Type B pancreatic cell (in vitro differentiated cells): ENCODE data around the gene PROK2. TPM values are rescaled to one million over a fixed set of nuclear protein-coding genes. Genes with fewer than 3 reads are reported as not detected.

ENCODE experiments used
- DNase-seq: peaks from one replicate; pipeline ENCODE4 v3.0.0; 2021; ENCODE audit warnings: mixed read lengths; ENCODE audit not compliant: unreplicated experiment; ENCODE audit errors: extremely low spot score
- H3K27ac Mint-ChIP-seq: 2 replicates; pipeline ENCODE4 v1.8.0; 2021; ENCODE audit warnings: mild to moderate bottlenecking, mixed read lengths
- H3K27me3 Mint-ChIP-seq: 2 replicates; pipeline ENCODE4 v1.8.0; 2021; ENCODE audit warnings: mixed read lengths
- H3K36me3 Mint-ChIP-seq: 2 replicates; pipeline ENCODE4 v1.8.0; 2021; ENCODE audit warnings: mixed read lengths
- H3K4me1 Mint-ChIP-seq: one replicate; pipeline ENCODE4 v1.8.0; 2021; ENCODE audit warnings: mixed read lengths; ENCODE audit not compliant: unreplicated experiment
- H3K4me3 Mint-ChIP-seq: 2 replicates; pipeline ENCODE4 v1.8.0; 2021; ENCODE audit warnings: mild to moderate bottlenecking, mixed read lengths
- H3K9me3 Mint-ChIP-seq: 2 replicates; pipeline ENCODE4 v1.8.0; 2021; ENCODE audit warnings: mixed read lengths
- total RNA-seq: library from RNA; stranded (reverse); gene quantifications from 2 replicates; pipeline ENCODE4 v1.2.1, GENCODE V29; 2021; ENCODE audit warnings: low replicate concordance
- TF ChIP-seq, protein P1 (sequence below): fragments of 200-600 bp; sonication (generic); conservative IDR thresholded peaks from 2 replicates; pipeline ENCODE4 v1.5.0; 2021; ENCODE audit warnings: antibody characterized with exemption, mild to moderate bottlenecking

PROK2 gene
- total RNA-seq, 1 donor from 2014 or later, result not detected

GRCh38 chr3:71801986-71802385 lies 17.0 kb upstream of the PROK2 start:
- Mint-ChIP-seq H3K4me3 (no peak overlapping the region), H3K36me3 (no peaks in the 10 kb centered on the region), H3K9me3 (no peaks in the 10 kb centered on the region), H3K4me1 (no peaks in the 10 kb centered on the region), H3K27me3 (peaks cover 17% of the 10 kb centered on the region), H3K27ac (no peak overlapping the region)
- DNase-seq, result no peak
- TF ChIP-seq, protein P1, sequence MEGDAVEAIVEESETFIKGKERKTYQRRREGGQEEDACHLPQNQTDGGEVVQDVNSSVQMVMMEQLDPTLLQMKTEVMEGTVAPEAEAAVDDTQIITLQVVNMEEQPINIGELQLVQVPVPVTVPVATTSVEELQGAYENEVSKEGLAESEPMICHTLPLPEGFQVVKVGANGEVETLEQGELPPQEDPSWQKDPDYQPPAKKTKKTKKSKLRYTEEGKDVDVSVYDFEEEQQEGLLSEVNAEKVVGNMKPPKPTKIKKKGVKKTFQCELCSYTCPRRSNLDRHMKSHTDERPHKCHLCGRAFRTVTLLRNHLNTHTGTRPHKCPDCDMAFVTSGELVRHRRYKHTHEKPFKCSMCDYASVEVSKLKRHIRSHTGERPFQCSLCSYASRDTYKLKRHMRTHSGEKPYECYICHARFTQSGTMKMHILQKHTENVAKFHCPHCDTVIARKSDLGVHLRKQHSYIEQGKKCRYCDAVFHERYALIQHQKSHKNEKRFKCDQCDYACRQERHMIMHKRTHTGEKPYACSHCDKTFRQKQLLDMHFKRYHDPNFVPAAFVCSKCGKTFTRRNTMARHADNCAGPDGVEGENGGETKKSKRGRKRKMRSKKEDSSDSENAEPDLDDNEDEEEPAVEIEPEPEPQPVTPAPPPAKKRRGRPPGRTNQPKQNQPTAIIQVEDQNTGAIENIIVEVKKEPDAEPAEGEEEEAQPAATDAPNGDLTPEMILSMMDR, result no peak

DNA sequence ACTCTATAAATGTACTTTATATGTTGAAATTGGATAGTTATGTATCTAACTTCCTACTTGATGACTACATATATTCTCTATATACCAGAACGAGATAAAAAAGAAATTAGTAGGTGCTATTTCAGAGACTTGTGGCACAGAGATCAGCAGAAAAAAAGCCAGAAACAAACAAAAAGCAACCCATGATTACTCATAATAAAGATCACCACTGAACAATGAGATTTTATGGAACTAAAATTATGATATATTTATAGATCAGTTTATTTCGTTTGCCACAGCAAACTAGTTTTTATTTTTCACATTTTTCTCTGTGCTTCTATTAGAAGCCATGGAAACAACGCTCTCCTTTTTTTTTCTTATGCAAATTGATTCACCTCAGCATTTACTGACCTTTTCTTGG lies 15.1 kb upstream of the PROK2 start:
- H3K27ac Mint-ChIP-seq, result no peak overlapping the region
- no peak overlapping the region for H3K4me3 Mint-ChIP-seq
- peaks cover 28% of the 10 kb centered on the region for H3K27me3 Mint-ChIP-seq
- TF ChIP-seq, protein P1, result no peak
- DNase-seq, result no peak
- no peaks in the 10 kb centered on the region for H3K9me3 Mint-ChIP-seq
- H3K4me1 Mint-ChIP-seq, result no peaks in the 10 kb centered on the region
- H3K36me3 Mint-ChIP-seq, result no peaks in the 10 kb centered on the region

DNA sequence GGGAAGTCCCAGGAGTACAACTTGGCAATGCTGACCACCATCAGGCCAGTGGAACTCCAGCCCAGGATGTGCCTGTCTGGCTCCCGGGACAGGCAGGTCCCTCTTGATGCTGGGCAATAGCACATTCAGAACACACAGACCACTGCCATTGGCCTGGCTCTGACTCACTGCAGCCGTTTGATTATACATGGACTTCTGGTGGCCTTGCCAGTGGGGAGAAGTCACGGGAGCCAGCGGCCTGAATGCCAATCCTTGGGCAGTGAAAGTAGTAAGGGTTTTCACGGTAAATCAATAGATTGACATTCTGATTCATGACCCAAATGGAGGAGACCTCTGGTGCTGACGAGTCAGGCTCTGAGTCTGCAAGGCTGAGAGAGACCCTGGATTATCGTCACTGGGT lies 12.5 kb upstream of the PROK2 start:
- TF ChIP-seq, protein P1, result no peak
- Mint-ChIP-seq H3K36me3 (no peaks in the 10 kb centered on the region), H3K4me3 (no peak overlapping the region), H3K27me3 (peaks cover 37% of the 10 kb centered on the region), H3K9me3 (no peaks in the 10 kb centered on the region), H3K4me1 (no peaks in the 10 kb centered on the region), H3K27ac (no peak overlapping the region)
- no peak for DNase-seq

DNA sequence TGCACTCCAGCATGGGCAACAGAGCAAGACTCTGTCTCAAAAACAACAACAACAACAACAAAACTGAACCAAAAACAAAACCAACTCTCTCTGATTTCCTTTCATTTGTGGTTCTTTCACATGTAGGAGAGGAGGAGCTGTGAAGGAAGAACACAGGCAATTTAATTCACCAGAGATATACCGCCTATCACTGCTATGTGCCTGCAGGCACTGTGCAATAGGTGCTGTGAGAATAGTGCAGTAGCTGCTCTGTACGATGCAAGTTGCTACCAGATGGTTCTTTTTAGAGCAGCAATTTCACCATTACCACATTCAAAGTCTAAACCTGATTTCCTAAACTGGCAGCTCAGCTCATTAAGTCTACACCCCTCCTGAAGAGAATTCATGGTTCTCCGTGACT lies 11.3 kb upstream of the PROK2 start:
- Mint-ChIP-seq H3K9me3 (no peaks in the 10 kb centered on the region), H3K4me3 (no peak overlapping the region), H3K27ac (no peak overlapping the region), H3K4me1 (no peaks in the 10 kb centered on the region), H3K27me3 (peaks cover 40% of the 10 kb centered on the region), H3K36me3 (no peaks in the 10 kb centered on the region)
- TF ChIP-seq, protein P1, result no peak
- no peak for DNase-seq

DNA sequence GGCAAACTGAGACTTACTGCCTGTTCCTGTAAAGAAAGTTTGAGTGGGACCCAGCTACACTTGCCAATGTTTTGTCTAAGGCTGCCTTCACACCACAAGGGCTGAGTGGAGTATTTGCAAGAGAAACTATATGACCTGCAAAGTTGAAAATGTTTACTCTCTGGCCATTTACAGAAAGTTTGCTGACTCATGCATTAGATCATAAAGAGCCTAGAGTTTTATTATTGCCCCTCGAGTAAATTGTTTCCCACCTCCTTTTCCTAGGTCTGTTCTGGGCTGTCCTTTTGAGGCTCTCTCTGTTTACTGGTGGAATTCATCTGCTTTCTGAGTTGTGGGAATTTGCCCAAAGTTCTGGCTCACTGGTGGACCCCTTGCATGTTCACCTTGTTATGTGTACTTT lies 6.7 kb upstream of the PROK2 start:
- no peaks in the 10 kb centered on the region for H3K4me1 Mint-ChIP-seq
- no peak overlapping the region for H3K4me3 Mint-ChIP-seq
- TF ChIP-seq, protein P1, result no peak
- H3K36me3 Mint-ChIP-seq, result no peaks in the 10 kb centered on the region
- no peaks in the 10 kb centered on the region for H3K9me3 Mint-ChIP-seq
- H3K27me3 Mint-ChIP-seq, result peaks cover 50% of the 10 kb centered on the region
- DNase-seq, result no peak
- no peak overlapping the region for H3K27ac Mint-ChIP-seq

- H3K9me3 Mint-ChIP-seq, result no peaks in the 10 kb centered on the region
- TF ChIP-seq, protein P1, result no peak
- peaks cover 5% of the 10 kb centered on the region for H3K4me1 Mint-ChIP-seq
- DNase-seq, result no peak
- no peak overlapping the region for H3K4me3 Mint-ChIP-seq
- no peak overlapping the region for H3K27ac Mint-ChIP-seq
- H3K36me3 Mint-ChIP-seq, result no peaks in the 10 kb centered on the region
- H3K27me3 Mint-ChIP-seq, result peaks cover 54% of the 10 kb centered on the region
These were observed 5.0 kb upstream of the PROK2 start for GRCh38 chr3:71789922-71790321.
